Glutamatergic neuron (in vitro differentiated cells): Measurements from ENCODE around the gene NUDT4. TPM values are rescaled to one million over a fixed set of nuclear protein-coding genes. Genes with fewer than 3 reads are reported as not detected.
"Not testable (repeated sequence)": the region's sequence is repeated elsewhere in the genome, so short reads cannot be mapped to it uniquely, and the experiment has no call there.

Experiments used
- DNase-seq: peaks from one replicate; pipeline ENCODE4 v3.0.0; 2022
- H3K27ac Mint-ChIP-seq: one replicate; pipeline ENCODE4 v1.8.0; 2020; ENCODE audit warnings: mild to moderate bottlenecking, mixed read lengths, inconsistent platforms; ENCODE audit not compliant: unreplicated experiment
- H3K27me3 Mint-ChIP-seq: one replicate; pipeline ENCODE4 v1.8.0; 2020; ENCODE audit warnings: mild to moderate bottlenecking, moderate library complexity, mixed read lengths, inconsistent platforms; ENCODE audit not compliant: unreplicated experiment
- H3K36me3 Mint-ChIP-seq: one replicate; pipeline ENCODE4 v1.8.0; 2020; ENCODE audit warnings: mild to moderate bottlenecking, mixed read lengths, inconsistent platforms; ENCODE audit not compliant: unreplicated experiment
- H3K4me1 Mint-ChIP-seq: one replicate; pipeline ENCODE4 v1.8.0; 2020; ENCODE audit warnings: mild to moderate bottlenecking, low read depth, mixed read lengths, inconsistent platforms; ENCODE audit not compliant: unreplicated experiment
- H3K4me3 Mint-ChIP-seq: one replicate; pipeline ENCODE4 v1.8.0; 2020; ENCODE audit warnings: mild to moderate bottlenecking, mixed read lengths, inconsistent platforms; ENCODE audit not compliant: unreplicated experiment
- H3K9me3 Mint-ChIP-seq: one replicate; pipeline ENCODE4 v1.8.0; 2020; ENCODE audit warnings: mild to moderate bottlenecking, moderate library complexity, mixed read lengths, inconsistent platforms; ENCODE audit not compliant: unreplicated experiment
- CTCF ChIP-seq: fragments of 200-600 bp; sonication (generic); IDR thresholded peaks from one replicate; pipeline ENCODE4 v1.5.0; 2021; ENCODE audit not compliant: partially characterized antibody, unreplicated experiment
- total RNA-seq: library from RNA; stranded (reverse); fragmentation: NEBNext Ultra II Directional; extraction: Animal tissue kit (Norgen Biotek cat#: 25700); gene quantifications from one replicate; pipeline ENCODE4 v1.2.1, GENCODE V29; 2021; ENCODE audit not compliant: unreplicated experiment

The NUDT4 gene
- total RNA-seq, 1 donor from 2014 or later, result 29.5 TPM

GRCh38 chr12:93379981-93380361, 2.2 kb downstream of the NUDT4 start:
- Mint-ChIP-seq H3K4me1 (peaks cover 29% of the 10 kb centered on the region), H3K9me3 (no peaks in the 10 kb centered on the region), H3K27ac (no peak overlapping the region), H3K36me3 (no peaks in the 10 kb centered on the region), H3K27me3 (peaks cover 3% of the 10 kb centered on the region), H3K4me3 (peak overlapping the region; percentile 98)
- no peak for DNase-seq
- TF ChIP-seq CTCF, result no peak

GRCh38 chr12:93380480-93381121, 2.9 kb downstream of the NUDT4 start:
- Mint-ChIP-seq H3K9me3 (no peaks in the 10 kb centered on the region), H3K4me3 (peak overlapping the region; percentile 98), H3K27me3 (peaks cover 3% of the 10 kb centered on the region), H3K36me3 (no peaks in the 10 kb centered on the region), H3K4me1 (peaks cover 29% of the 10 kb centered on the region), H3K27ac (no peak overlapping the region)
- TF ChIP-seq CTCF, result no peak
- DNase-seq, result no peak

GRCh38 chr12:93381161-93381975, 3.6 kb downstream of the NUDT4 start:
- Mint-ChIP-seq H3K4me3 (peak overlapping the region; percentile 98), H3K4me1 (peaks cover 29% of the 10 kb centered on the region), H3K27ac (no peak overlapping the region), H3K27me3 (peaks cover 3% of the 10 kb centered on the region), H3K9me3 (no peaks in the 10 kb centered on the region), H3K36me3 (no peaks in the 10 kb centered on the region)
- no peak for DNase-seq
- TF ChIP-seq CTCF, result no peak

GRCh38 chr12:93381976-93382437, 4.3 kb downstream of the NUDT4 start:
- not testable (repeated sequence) for H3K27me3 Mint-ChIP-seq, H3K36me3 Mint-ChIP-seq, DNase-seq, H3K9me3 Mint-ChIP-seq, H3K4me3 Mint-ChIP-seq, H3K27ac Mint-ChIP-seq
- peaks cover 23% of the 10 kb centered on the region for H3K4me1 Mint-ChIP-seq

GRCh38 chr12:93387780-93388179, 10.1 kb downstream of the NUDT4 start:
- peaks cover 3% of the 10 kb centered on the region for H3K27me3 Mint-ChIP-seq
- H3K36me3 Mint-ChIP-seq, result no peaks in the 10 kb centered on the region
- H3K4me1 Mint-ChIP-seq, result peaks cover 3% of the 10 kb centered on the region
- H3K9me3 Mint-ChIP-seq, result no peaks in the 10 kb centered on the region
- no peak overlapping the region for H3K4me3 Mint-ChIP-seq
- TF ChIP-seq CTCF, result no peak
- H3K27ac Mint-ChIP-seq, result no peak overlapping the region
- no peak for DNase-seq
